Activated naive CD4-positive, alpha-beta T cell treated with anti-CD3 and anti-CD28 coated beads, Interleukin-2, amount 50 U/mL, for 24 hours (primary cell): ENCODE results near the gene AGT.

ENCODE experiments used
- H3K27ac Mint-ChIP-seq: one replicate; pipeline ENCODE4 v1.8.0; 2021; ENCODE audit warnings: mild to moderate bottlenecking, mixed read lengths
- H3K27me3 Mint-ChIP-seq: one replicate; pipeline ENCODE4 v1.8.0; 2021; ENCODE audit warnings: mixed read lengths
- H3K36me3 Mint-ChIP-seq: one replicate; pipeline ENCODE4 v1.8.0; 2021; ENCODE audit warnings: mixed read lengths
- H3K4me1 Mint-ChIP-seq: one replicate; pipeline ENCODE4 v1.8.0; 2021; ENCODE audit warnings: mixed read lengths
- H3K4me3 Mint-ChIP-seq: one replicate; pipeline ENCODE4 v1.8.0; 2021; ENCODE audit warnings: mild to moderate bottlenecking, mixed read lengths
- H3K9me3 Mint-ChIP-seq: one replicate; pipeline ENCODE4 v1.8.0; 2021; ENCODE audit warnings: mixed read lengths

The AGT gene

GRCh38 chr1:230713915-230714764 is at the start of gene AGT:
Gene AGT, minus strand, starts transcription at chr1:230714122. Its CDS starts 3,299 bp downstream, at chr1:230710823.
- H3K4me1 Mint-ChIP-seq = no peaks in the 10 kb centered on the region
- no peak within 1 kb of the TSS for H3K27ac Mint-ChIP-seq
- H3K27me3 Mint-ChIP-seq = peaks cover 6% of the 10 kb centered on the region
- H3K4me3 Mint-ChIP-seq = no peak within 1 kb of the TSS
- no peaks in the 10 kb centered on the region for H3K36me3 Mint-ChIP-seq
- peaks cover 4% of the 10 kb centered on the region for H3K9me3 Mint-ChIP-seq

- Mint-ChIP-seq H3K4me1 (no peaks in the 10 kb centered on the region), H3K36me3 (no peaks in the 10 kb centered on the region), H3K27ac (no peak overlapping the region), H3K27me3 (no peaks in the 10 kb centered on the region), H3K4me3 (no peak overlapping the region), H3K9me3 (peaks cover 6% of the 10 kb centered on the region)
These were observed 47.7 kb upstream of the AGT start for GRCh38 chr1:230761443-230762167.

GRCh38 chr1:230760360-230760827 is 46.5 kb upstream of the AGT start:
- peaks cover 6% of the 10 kb centered on the region for H3K9me3 Mint-ChIP-seq
- H3K4me3 Mint-ChIP-seq = no peak overlapping the region
- no peaks in the 10 kb centered on the region for H3K4me1 Mint-ChIP-seq
- H3K27me3 Mint-ChIP-seq = peaks cover 4% of the 10 kb centered on the region
- no peaks in the 10 kb centered on the region for H3K36me3 Mint-ChIP-seq
- no peak overlapping the region for H3K27ac Mint-ChIP-seq

DNA sequence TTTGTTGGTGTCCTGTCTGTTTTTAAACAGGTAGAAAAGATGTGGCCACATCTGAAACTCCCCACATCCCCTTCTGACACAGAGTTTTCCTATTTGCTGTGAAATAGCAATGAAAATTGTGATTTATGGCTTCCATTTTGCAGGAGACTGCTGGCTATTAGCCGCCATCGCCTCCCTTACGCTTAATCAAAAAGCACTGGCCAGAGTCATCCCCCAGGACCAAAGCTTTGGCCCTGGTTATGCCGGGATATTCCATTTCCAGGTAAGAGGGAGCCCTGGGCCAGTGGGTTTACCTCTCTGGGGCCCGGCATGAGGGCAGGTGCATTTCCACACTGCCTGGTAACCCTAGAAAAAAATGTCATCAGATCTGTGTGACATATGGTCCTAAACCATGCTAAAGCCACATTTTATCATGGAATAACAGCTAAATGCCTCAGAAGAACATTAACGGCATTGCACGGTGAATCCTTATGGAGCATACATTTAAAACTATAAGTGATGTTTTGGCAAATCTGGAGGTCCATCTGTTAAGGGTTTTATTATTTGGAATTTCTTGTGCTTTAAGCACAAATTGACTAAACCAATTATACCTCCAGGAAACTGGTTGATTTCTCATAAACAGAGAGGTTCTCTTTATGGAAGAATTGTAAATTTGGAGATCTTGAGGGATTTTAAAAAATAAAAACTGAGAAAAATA is 45.6 kb upstream of the AGT start:
- Mint-ChIP-seq H3K4me3 (no peak overlapping the region), H3K36me3 (no peaks in the 10 kb centered on the region), H3K27ac (no peak overlapping the region), H3K9me3 (peaks cover 2% of the 10 kb centered on the region), H3K4me1 (no peaks in the 10 kb centered on the region), H3K27me3 (peaks cover 4% of the 10 kb centered on the region)

DNA sequence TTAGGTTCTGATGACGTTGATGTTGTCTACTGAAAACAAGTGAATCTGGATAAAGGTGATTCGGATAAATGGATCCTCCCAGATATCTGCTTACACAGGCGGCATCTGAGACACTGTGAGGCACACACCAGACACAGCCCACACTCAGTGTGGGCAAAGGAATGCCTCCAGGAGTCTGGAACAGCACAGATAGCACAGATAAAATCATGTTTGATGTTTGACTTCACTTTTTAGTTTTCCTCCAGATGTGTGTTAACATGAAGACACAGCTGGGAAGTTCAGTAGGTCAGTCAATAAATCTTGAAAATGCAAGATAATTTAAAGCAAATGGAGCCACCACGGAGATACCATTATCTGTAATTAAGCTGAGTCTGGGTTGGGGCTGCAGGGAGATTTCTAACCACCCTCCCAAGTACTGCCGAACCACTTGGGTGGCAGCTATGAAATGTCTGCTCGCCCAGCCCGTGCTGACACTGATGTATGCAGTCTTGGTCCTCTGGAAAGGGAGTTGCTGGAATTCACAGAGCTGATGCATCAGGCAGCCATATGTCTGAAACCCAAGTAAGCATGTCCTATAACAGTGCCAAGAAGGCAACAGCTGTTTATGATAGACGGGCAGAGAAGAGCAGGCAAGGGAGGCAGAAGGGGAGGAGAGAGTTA is 44.9 kb upstream of the AGT start:
- Mint-ChIP-seq H3K36me3 (no peaks in the 10 kb centered on the region), H3K27ac (no peak overlapping the region), H3K4me3 (no peak overlapping the region), H3K27me3 (peaks cover 4% of the 10 kb centered on the region), H3K9me3 (no peaks in the 10 kb centered on the region), H3K4me1 (no peaks in the 10 kb centered on the region)

DNA sequence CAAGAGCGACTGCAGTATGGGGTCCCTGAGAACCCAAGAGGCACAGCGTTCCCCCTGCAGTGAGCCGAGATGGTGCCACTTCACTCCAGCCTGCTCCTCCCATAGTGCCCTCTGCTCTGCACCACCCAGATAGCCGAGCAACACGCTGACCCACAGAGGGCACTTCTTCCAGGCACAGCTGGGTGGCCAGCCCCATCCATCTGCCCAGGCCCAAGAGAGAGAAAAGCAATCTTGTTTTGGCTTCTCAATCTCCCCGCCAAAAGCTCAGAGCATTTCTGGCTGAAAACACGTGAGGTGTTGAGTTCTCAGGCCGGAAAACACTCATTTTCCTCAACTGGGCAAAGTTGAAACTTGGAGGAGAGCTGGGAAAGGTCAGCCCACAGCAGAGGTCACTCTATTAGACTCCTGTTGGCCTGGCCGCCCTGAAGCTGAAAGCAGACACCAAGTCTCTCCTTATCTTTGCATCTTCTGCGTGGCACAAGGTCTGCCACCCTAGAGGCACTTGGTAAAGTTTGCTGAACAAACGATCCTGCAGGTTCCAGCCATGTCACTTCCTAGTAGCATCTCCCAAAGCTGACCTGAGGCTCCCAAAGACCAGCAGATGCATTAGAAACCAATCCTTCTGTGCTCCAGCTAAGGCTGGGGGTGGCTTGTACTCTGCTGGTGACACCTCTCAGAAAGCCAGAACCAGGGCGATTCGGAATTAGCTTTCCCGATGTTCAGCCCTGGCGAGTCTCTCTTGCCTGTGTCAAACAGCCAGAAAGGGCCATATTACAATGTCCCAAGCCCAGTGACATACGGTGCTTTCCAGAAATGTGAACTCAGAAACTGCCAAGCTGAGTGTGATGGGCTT is 44.2 kb upstream of the AGT start:
- Mint-ChIP-seq H3K27me3 (peaks cover 4% of the 10 kb centered on the region), H3K36me3 (no peaks in the 10 kb centered on the region), H3K27ac (no peak overlapping the region), H3K9me3 (no peaks in the 10 kb centered on the region), H3K4me1 (no peaks in the 10 kb centered on the region), H3K4me3 (no peak overlapping the region)

- H3K4me3 Mint-ChIP-seq = no peak overlapping the region
- no peaks in the 10 kb centered on the region for H3K9me3 Mint-ChIP-seq
- peaks cover 4% of the 10 kb centered on the region for H3K27me3 Mint-ChIP-seq
- no peak overlapping the region for H3K27ac Mint-ChIP-seq
- no peaks in the 10 kb centered on the region for H3K4me1 Mint-ChIP-seq
- H3K36me3 Mint-ChIP-seq = no peaks in the 10 kb centered on the region
These were observed 40.9 kb upstream of the AGT start for GRCh38 chr1:230754796-230755195.

DNA sequence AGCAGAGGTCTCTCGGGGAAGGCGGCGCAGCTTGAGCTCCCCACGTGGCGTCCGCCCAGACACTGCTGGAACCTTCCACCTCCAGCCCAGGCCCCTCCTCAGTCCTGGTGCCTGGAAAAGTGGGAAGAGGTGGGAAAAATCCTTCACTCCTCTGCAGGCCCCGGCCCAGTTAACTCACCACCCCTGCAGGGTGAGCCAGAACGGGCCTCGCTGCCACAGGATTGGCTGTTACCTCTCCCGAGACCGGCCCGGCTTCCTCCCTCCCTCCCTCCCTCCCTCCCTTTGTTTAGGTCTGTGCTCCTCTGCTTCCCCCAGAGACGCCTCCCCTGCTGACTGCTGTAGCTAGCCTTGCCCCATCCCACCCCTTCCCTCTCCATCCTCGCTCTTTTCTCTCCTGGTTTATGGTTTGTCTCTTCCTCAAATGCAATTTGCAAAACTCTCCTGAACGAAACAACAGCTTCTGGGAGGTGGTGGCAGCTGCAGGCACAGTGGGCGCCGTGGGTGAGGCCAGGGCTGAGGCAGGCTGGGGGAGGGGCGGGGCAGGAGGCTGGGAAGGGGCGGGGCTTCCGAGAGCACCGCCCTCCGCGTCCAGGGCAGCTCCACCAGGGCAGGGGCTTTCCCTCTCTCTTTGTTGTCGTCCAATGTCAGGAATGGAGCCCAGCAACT is 39.8 kb upstream of the AGT start:
- peak overlapping the region; percentile 24 for H3K4me3 Mint-ChIP-seq
- H3K27me3 Mint-ChIP-seq = peaks cover 4% of the 10 kb centered on the region

GRCh38 chr1:230753191-230753585 is 39.3 kb upstream of the AGT start:
- Mint-ChIP-seq H3K36me3 (no peaks in the 10 kb centered on the region), H3K27ac (no peak overlapping the region), H3K4me1 (no peaks in the 10 kb centered on the region), H3K27me3 (peaks cover 4% of the 10 kb centered on the region), H3K9me3 (no peaks in the 10 kb centered on the region), H3K4me3 (no peak overlapping the region)

More for the DNA sequence above, 39.8 kb upstream of the AGT start:
- no peak overlapping the region for H3K27ac Mint-ChIP-seq
- no peaks in the 10 kb centered on the region for H3K9me3 Mint-ChIP-seq
- H3K36me3 Mint-ChIP-seq = no peaks in the 10 kb centered on the region
- H3K4me1 Mint-ChIP-seq = no peaks in the 10 kb centered on the region

GRCh38 chr1:230752407-230752806 is 38.5 kb upstream of the AGT start:
- H3K36me3 Mint-ChIP-seq = no peaks in the 10 kb centered on the region
- H3K9me3 Mint-ChIP-seq = no peaks in the 10 kb centered on the region
- H3K4me1 Mint-ChIP-seq = no peaks in the 10 kb centered on the region
- peaks cover 4% of the 10 kb centered on the region for H3K27me3 Mint-ChIP-seq
- no peak overlapping the region for H3K4me3 Mint-ChIP-seq
- H3K27ac Mint-ChIP-seq = no peak overlapping the region

DNA sequence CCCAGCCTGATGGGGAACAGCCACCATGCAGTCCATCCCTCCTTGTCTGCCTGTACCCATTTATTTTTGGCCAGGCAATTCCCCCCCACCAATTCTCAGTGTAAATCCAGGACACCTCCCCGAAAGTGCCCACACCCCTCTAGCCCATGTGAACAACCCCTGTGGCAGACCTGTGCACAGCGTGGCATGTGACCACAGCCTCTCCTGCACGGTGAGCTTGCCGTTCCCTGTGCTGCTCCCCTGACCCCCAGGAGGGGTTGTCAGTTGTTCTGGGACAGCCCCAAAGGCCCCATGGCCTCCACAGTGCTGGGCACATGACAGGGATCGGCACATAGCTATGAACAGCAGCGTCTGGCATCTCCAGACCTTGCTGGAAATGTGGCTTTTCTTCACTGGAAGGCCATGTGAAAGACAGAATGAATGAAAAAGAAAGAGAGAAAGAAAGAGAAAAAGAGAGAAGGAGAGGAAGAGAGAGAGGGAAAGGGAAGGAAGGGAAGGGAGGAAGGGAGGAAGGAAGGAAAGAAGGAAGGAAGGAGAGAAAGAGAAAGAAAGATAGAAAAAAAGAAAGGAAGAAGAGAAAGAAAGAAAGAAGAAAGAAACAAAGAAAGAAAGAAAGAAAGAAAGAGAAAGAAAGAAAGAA is 37.2 kb upstream of the AGT start:
- H3K36me3 Mint-ChIP-seq = no peaks in the 10 kb centered on the region
- H3K27me3 Mint-ChIP-seq = peaks cover 2% of the 10 kb centered on the region
- H3K9me3 Mint-ChIP-seq = no peaks in the 10 kb centered on the region
- no peak overlapping the region for H3K4me3 Mint-ChIP-seq
- H3K4me1 Mint-ChIP-seq = no peaks in the 10 kb centered on the region
- H3K27ac Mint-ChIP-seq = peak overlapping the region; percentile 26

DNA sequence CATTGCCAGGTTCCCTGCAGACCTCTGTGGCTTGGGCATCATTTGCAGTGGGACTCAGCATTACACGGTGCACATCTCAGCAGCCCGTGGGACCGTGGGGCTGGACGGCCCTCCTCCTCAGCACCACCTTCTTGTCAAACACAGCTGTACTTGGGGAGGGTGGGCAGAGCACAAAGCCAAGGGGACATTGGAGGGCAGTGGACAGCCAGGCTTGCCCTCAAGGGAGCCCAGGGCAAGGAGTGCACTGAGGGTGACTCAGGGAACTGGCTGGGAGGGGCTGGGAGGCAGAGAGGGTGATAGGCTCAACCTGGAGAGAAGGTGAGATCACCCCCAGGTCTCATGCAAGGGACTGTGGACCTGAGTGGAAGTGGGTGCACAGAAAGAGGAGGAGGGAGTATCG is 36.7 kb upstream of the AGT start:
- no peaks in the 10 kb centered on the region for H3K27me3 Mint-ChIP-seq
- no peaks in the 10 kb centered on the region for H3K9me3 Mint-ChIP-seq
- H3K27ac Mint-ChIP-seq = no peak overlapping the region
- H3K4me1 Mint-ChIP-seq = no peaks in the 10 kb centered on the region
- no peaks in the 10 kb centered on the region for H3K36me3 Mint-ChIP-seq
- no peak overlapping the region for H3K4me3 Mint-ChIP-seq

GRCh38 chr1:230749635-230750034 is 35.7 kb upstream of the AGT start:
- H3K27me3 Mint-ChIP-seq = no peaks in the 10 kb centered on the region
- no peaks in the 10 kb centered on the region for H3K4me1 Mint-ChIP-seq
- H3K4me3 Mint-ChIP-seq = no peak overlapping the region
- H3K36me3 Mint-ChIP-seq = no peaks in the 10 kb centered on the region
- H3K27ac Mint-ChIP-seq = no peak overlapping the region
- H3K9me3 Mint-ChIP-seq = no peaks in the 10 kb centered on the region

DNA sequence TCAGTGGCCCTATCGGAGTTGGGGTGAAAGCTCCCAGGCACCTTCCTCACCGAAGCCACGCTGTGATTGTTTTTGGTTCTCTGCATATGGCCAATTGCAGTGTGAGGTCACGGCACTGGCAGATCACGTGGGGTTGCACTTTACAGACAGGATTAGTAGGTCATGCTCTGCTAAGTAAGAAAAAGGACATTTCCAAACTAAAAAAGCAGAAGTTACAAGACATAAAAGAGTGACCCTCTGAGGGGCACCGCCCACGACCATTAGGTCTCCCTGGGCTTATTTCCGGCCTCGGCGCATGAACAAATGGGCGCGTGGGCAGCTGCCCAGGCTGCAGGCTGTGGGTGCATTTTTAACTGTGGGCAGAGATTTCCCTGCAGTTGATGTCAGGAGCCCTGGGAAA is 35.2 kb upstream of the AGT start:
- Mint-ChIP-seq H3K36me3 (no peaks in the 10 kb centered on the region), H3K4me3 (no peak overlapping the region), H3K4me1 (no peaks in the 10 kb centered on the region), H3K9me3 (no peaks in the 10 kb centered on the region), H3K27me3 (no peaks in the 10 kb centered on the region), H3K27ac (no peak overlapping the region)
